Liver (tissue), 3 donors: ENCODE measurements around the gene SDK2.

Source experiments
- JUND ChIP-seq, 2 donors: IDR thresholded peaks; 2 replicates each; pipeline ENCODE4 v1.6.1; 2016; ENCODE audit warnings: antibody characterized with exemption in 2 of 2
- TF ChIP-seq, protein P1 (sequence below): fragments of 150-350 bp; IDR thresholded peaks from 2 replicates; pipeline ENCODE4 v1.5.1; 2017; ENCODE audit warnings: improper control_type of control experiment, low read depth, low read length; ENCODE audit not compliant: missing input control
- donor health status: healthy.
- donor health status: healthy.

GRCh38 chr17:73564843-73565242 lies 79.4 kb downstream of the SDK2 start:
- TF ChIP-seq, protein P1, sequence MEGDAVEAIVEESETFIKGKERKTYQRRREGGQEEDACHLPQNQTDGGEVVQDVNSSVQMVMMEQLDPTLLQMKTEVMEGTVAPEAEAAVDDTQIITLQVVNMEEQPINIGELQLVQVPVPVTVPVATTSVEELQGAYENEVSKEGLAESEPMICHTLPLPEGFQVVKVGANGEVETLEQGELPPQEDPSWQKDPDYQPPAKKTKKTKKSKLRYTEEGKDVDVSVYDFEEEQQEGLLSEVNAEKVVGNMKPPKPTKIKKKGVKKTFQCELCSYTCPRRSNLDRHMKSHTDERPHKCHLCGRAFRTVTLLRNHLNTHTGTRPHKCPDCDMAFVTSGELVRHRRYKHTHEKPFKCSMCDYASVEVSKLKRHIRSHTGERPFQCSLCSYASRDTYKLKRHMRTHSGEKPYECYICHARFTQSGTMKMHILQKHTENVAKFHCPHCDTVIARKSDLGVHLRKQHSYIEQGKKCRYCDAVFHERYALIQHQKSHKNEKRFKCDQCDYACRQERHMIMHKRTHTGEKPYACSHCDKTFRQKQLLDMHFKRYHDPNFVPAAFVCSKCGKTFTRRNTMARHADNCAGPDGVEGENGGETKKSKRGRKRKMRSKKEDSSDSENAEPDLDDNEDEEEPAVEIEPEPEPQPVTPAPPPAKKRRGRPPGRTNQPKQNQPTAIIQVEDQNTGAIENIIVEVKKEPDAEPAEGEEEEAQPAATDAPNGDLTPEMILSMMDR: no peak
- no peak for TF ChIP-seq JUND (IDR thresholded peaks at IDR 0.05)
